GM21529 (cell line): Measurements from ENCODE around the gene HLTF.
"Not testable (repeated sequence)": the region's sequence is repeated elsewhere in the genome, so short reads cannot be mapped to it uniquely, and the experiment has no call there.

Experiments used
- ATAC-seq: cut with Tn5 transposase; IDR thresholded peaks from one replicate; pipeline ENCODE4 v1.9.1; 2021; ENCODE audit not compliant: unreplicated experiment

Gene HLTF

GRCh38 chr3:148997623-148998022 lies 88.7 kb downstream of the HLTF start:
- no peak for ATAC-seq

GRCh38 chr3:148992635-148993255 lies 93.6 kb downstream of the HLTF start:
- no peak for ATAC-seq

- peak; percentile 31 for ATAC-seq
These were observed 94.2 kb downstream of the HLTF start for GRCh38 chr3:148992027-148992634.

GRCh38 chr3:148991219-148992026 lies 94.9 kb downstream of the HLTF start, which contains the start of gene GYG1:
TSS of gene GYG1 (plus strand) at chr3:148991540. CDS start at chr3:148991641, 101 bp downstream.
- peak; percentile 83 for ATAC-seq

- ATAC-seq, result peak; percentile 19
These were observed 96.1 kb downstream of the HLTF start for GRCh38 chr3:148990236-148990635.

- not testable (repeated sequence) for ATAC-seq
These were observed 98.8 kb downstream of the HLTF start for GRCh38 chr3:148987551-148987950.

- no peak for ATAC-seq
These were observed 105.1 kb downstream of the HLTF start for GRCh38 chr3:148981273-148981672.
